ENCODE results near the gene SORL1.
"Not testable (repeated sequence)": the region's sequence is repeated elsewhere in the genome, so short reads cannot be mapped to it uniquely, and the experiment has no call there.

DNA sequence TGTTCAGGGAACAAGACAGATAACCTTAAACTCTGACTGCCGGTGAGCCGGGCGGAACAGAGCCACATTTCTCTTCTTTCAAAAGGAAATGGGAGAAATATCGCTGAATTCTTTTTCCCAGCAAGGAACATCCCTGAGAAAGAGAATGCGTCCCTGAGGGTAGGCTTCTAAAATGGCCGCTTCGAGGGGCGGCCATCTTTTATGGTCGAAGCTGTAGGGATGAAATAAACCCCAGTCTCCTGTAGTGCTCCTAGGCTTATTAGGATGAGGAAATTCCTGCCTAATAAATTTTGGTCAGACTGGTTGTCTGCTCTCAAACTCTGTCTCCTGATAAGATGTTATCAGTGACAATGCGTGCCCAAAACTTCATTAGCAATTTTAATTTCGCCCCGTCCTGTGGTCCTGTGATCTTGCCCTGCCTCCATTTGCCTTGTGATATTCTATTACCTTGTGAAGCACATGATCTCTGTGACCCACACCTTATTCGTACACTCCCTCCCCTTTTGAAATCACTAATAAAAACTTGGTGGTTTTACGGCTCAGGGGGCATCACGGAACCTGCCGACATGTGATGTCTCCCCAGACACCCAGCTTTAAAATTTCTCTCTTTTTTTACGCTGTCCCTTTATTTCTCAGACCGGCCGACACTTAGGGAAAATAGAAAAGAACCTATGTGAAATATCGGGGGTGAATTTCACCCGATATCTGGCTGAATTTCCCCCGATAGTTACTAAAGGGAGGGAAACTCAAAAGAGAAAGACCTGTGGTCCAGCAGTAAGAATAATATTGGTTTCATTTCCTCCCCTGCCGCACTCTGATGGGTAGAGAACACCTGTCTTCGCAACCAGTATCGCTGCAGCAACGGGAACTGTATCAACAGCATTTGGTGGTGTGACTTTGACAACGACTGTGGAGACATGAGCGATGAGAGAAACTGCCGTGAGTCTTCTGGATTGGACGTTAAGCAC is 117.5 kb downstream of the SORL1 start:
- TF ChIP-seq EZH2 (IDR thresholded peaks at IDR 0.05; ENCODE audit: insufficient read depth, poor library complexity, severe bottlenecking); EZH2phosphoT487 (IDR thresholded peaks at IDR 0.05; ENCODE audit: insufficient read depth, low read depth): not testable (repeated sequence)

Data from GM23248 (cell line).